ENCODE results near the gene SH2D2A.

DNA sequence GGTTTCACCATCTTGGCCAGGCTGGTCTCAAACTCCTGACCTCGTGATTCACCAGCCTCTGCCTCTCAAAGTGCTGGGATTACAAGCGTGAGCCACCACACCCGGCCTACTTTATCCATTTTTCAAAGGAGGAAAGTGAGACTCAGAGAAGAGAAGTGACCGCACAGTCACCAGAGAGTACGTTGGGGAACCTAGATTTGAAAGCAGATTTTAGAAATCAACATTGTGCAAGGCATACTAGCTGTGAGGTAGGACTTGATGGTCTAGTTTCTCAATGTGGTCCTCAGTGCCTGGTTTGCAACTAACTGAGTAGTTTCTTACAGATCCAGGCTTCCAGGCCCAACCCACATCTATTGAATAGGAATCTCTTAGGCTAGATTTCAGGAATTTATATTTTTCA, 51.0 kb downstream of the SH2D2A start:
- TF ChIP-seq CTCF (IDR thresholded peaks at IDR 0.05; ENCODE audit: low read length) (no peak), EZH2 (IDR thresholded peaks at IDR 0.05; ENCODE audit: borderline replicate concordance, low read length) (no peak)
